ENCODE results near the gene XRCC5.
"Not testable (repeated sequence)": the region's sequence is repeated elsewhere in the genome, so short reads cannot be mapped to it uniquely, and the experiment has no call there.

Gene XRCC5

GRCh38 chr2:216108967-216109921 is at the start of gene XRCC5:
Gene XRCC5, plus strand, starts transcription at chr2:216109348. Its CDS starts 89 bp downstream, at chr2:216109437.
- peak; percentile 91 to 94 for DNase-seq (ENCODE audit: low read depth in 2 of 2)

- no peak for DNase-seq (ENCODE audit: low read depth in 2 of 2)
These were observed 45.0 kb upstream of the XRCC5 start for GRCh38 chr2:216064014-216064630.

- DNase-seq (ENCODE audit: low read depth in 2 of 2), result no peak
These were observed 44.5 kb upstream of the XRCC5 start for GRCh38 chr2:216064665-216065064.

GRCh38 chr2:216066230-216066629 is 42.9 kb upstream of the XRCC5 start:
- no peak for DNase-seq (ENCODE audit: low read depth in 2 of 2)

- no peak for DNase-seq (ENCODE audit: low read depth in 2 of 2)
These were observed 40.1 kb upstream of the XRCC5 start for GRCh38 chr2:216069028-216069427.

- no peak for DNase-seq (ENCODE audit: low read depth in 2 of 2)
These were observed 39.0 kb upstream of the XRCC5 start for GRCh38 chr2:216070195-216070594.

- no peak for DNase-seq (ENCODE audit: low read depth in 2 of 2)
These were observed 37.9 kb upstream of the XRCC5 start for GRCh38 chr2:216071111-216071851.

- no peak for DNase-seq (ENCODE audit: low read depth in 2 of 2)
These were observed 36.7 kb upstream of the XRCC5 start for GRCh38 chr2:216072473-216072872.

- DNase-seq (ENCODE audit: low read depth in 2 of 2), result no peak
These were observed 35.4 kb upstream of the XRCC5 start for GRCh38 chr2:216073773-216074172.

- DNase-seq (ENCODE audit: low read depth in 2 of 2), result no peak
These were observed 34.8 kb upstream of the XRCC5 start for GRCh38 chr2:216074380-216074779.

GRCh38 chr2:216074794-216075193 is 34.4 kb upstream of the XRCC5 start:
- no peak for DNase-seq (ENCODE audit: low read depth in 2 of 2)

- no peak for DNase-seq (ENCODE audit: low read depth in 2 of 2)
These were observed 33.4 kb upstream of the XRCC5 start for GRCh38 chr2:216075510-216076485.

- no peak for DNase-seq (ENCODE audit: low read depth in 2 of 2)
These were observed 30.4 kb upstream of the XRCC5 start for GRCh38 chr2:216078776-216079175.

GRCh38 chr2:216080048-216080447 is 29.1 kb upstream of the XRCC5 start:
- DNase-seq (ENCODE audit: low read depth in 2 of 2), result not testable (repeated sequence)

GRCh38 chr2:216081012-216081411 is 28.1 kb upstream of the XRCC5 start:
- DNase-seq (ENCODE audit: low read depth in 2 of 2), result no peak

GRCh38 chr2:216081487-216082116 is 27.5 kb upstream of the XRCC5 start, which contains the start of the genes PECR and TMEM169:
Gene PECR, minus strand, starts transcription at chr2:216081809. Its CDS starts 68 bp downstream, at chr2:216081741.
Gene TMEM169, plus strand, starts transcription at chr2:216081919. Its CDS starts 14,045 bp downstream, at chr2:216095964.
- DNase-seq (ENCODE audit: low read depth in 2 of 2), result peak; percentile 28 to 56

GRCh38 chr2:216082117-216082711 is 26.9 kb upstream of the XRCC5 start:
- no peak for DNase-seq (ENCODE audit: low read depth in 2 of 2)

GRCh38 chr2:216082805-216083204 is 26.3 kb upstream of the XRCC5 start:
- DNase-seq (ENCODE audit: low read depth in 2 of 2), result no peak

GRCh38 chr2:216083464-216084281 is 25.5 kb upstream of the XRCC5 start:
- DNase-seq (ENCODE audit: low read depth in 2 of 2), result no peak
